A549 (cell line): ENCODE data around the gene POMC. TPM values are rescaled to one million over a fixed set of nuclear protein-coding genes. Genes with fewer than 3 reads are reported as not detected.
A peak's percentile ranks its signal among the peaks of the same experiment; 100 is the strongest.

Experiments used
- ATAC-seq, 2 experiments: fragments of 200-7000 bp in 1 of 2; fragments of >200 bp in 1 of 2; cut with Nextera tagmentation in 1 of 2; cut with Tn5 transposase in 1 of 2; 3 replicates each; pipeline versions ENCODE4 v1.8.0 to v1.9.1; 2018 to 2020; ENCODE audit warnings: mild to moderate bottlenecking in 1 of 2, moderate library complexity in 1 of 2
- CTCF ChIA-PET: fragments of 300-600 bp; sonication (Branson Sonifier 250); formaldehyde crosslinking; extraction: SDS; loops from one replicate; lab custom pipeline; 2021; ENCODE audit warnings: antibody characterized with exemption, inconsistent platforms; lab: Yijun Ruan, JAX
- POLR2A ChIA-PET: fragments of 350-600 bp; formaldehyde crosslinking; extraction: SDS; loops from one replicate; lab custom pipeline; 2021; ENCODE audit warnings: antibody characterized with exemption, inconsistent platforms; lab: Yijun Ruan, JAX
- DNase-seq, 2 experiments: peaks; one replicate each; pipeline versions ENCODE4 v3.0.0 to v3.0.0-alpha.2; 2011 to 2016; ENCODE audit warnings: low read depth in 1 of 2, low spot score in 1 of 2
- FAIRE-seq: peaks from 2 replicates; lab custom pipeline; 2011; peaks lifted over from hg19 to GRCh38; lab: Jason Lieb, UNC
- H3K27ac ChIP-seq, 2 experiments: fragments of >200 bp; sonication (Bioruptor Twin); formaldehyde crosslinking; 3 replicates each; pipeline ENCODE4 v1.5.1; 2016 to 2017
- H3K4me1 ChIP-seq: fragments of >200 bp; sonication (Bioruptor Twin); formaldehyde crosslinking; 3 replicates; pipeline ENCODE4 v1.6.1; 2016
- H3K4me2 ChIP-seq: fragments of >200 bp; sonication (Bioruptor Twin); formaldehyde crosslinking; 3 replicates; pipeline ENCODE4 v1.6.1; 2016
- H3K4me3 ChIP-seq: fragments of >200 bp; sonication (Bioruptor Twin); formaldehyde crosslinking; 3 replicates; pipeline ENCODE4 v1.5.1; 2016
- H3K9me3 ChIP-seq: fragments of >200 bp; sonication (Bioruptor Twin); formaldehyde crosslinking; 3 replicates; pipeline ENCODE4 v1.6.1; 2016
- ATOH8 ChIP-seq: fragments of 250-450 bp; sonication (Bioruptor Pico); IDR thresholded peaks from 2 replicates; pipeline ENCODE4 v1.5.0; 2020; ENCODE audit warnings: low read depth, mild to moderate bottlenecking, moderate library complexity
- EHMT2 ChIP-seq: fragments of 200-600 bp; sonication (generic); IDR thresholded peaks from 2 replicates; pipeline ENCODE4 v1.6.1; 2016; ENCODE audit warnings: antibody characterized with exemption, low read depth, mild to moderate bottlenecking, moderate library complexity
- EP300 ChIP-seq, 2 experiments: fragments of >200 bp; sonication (Bioruptor Twin); formaldehyde crosslinking; IDR thresholded peaks; 2 replicates in 1 of 2; 3 replicates in 1 of 2; pipeline ENCODE4 v1.6.1; 2016 to 2017
- FOSL2 ChIP-seq, 2 experiments: fragments of 450-650 bp in 1 of 2; fragments of >200 bp in 1 of 2; sonication (Bioruptor Twin) in 1 of 2; formaldehyde crosslinking; IDR thresholded peaks; 2 replicates each; pipeline versions ENCODE4 v1.5.0 to v1.6.1; 2016 to 2020; ENCODE audit warnings: mild to moderate bottlenecking in 1 of 2, moderate library complexity in 1 of 2
- HDAC2 ChIP-seq: fragments of 200-600 bp; sonication (generic); IDR thresholded peaks from 2 replicates; pipeline ENCODE4 v1.6.1; 2016
- HOXA7 ChIP-seq: fragments of 250-450 bp; sonication (Bioruptor Pico); IDR thresholded peaks from 2 replicates; pipeline ENCODE4 v1.5.0; 2020; ENCODE audit warnings: mild to moderate bottlenecking, moderate library complexity
- HOXB5 ChIP-seq: fragments of 250-450 bp; sonication (Bioruptor Pico); IDR thresholded peaks from 2 replicates; pipeline ENCODE4 v1.5.0; 2020; ENCODE audit warnings: mild to moderate bottlenecking, moderate library complexity
- JUN ChIP-seq, 2 experiments: fragments of >200 bp; sonication (Bioruptor Twin); formaldehyde crosslinking; IDR thresholded peaks; 2 replicates in 1 of 2; 3 replicates in 1 of 2; pipeline ENCODE4 v1.6.1; 2016 to 2017
- NPAS2 ChIP-seq: fragments of 250-450 bp; sonication (Bioruptor Pico); IDR thresholded peaks from 2 replicates; pipeline ENCODE4 v1.8.0; 2022; ENCODE audit warnings: mild to moderate bottlenecking, moderate library complexity, borderline replicate concordance
- PHF8 ChIP-seq: fragments of 200-600 bp; sonication (generic); IDR thresholded peaks from 2 replicates; pipeline ENCODE4 v1.6.1; 2016; ENCODE audit warnings: low read depth, mild to moderate bottlenecking, antibody characterized with exemption, moderate library complexity, borderline replicate concordance
- POLR2A ChIP-seq: IDR thresholded peaks from 2 replicates; pipeline ENCODE4 v1.6.1; 2012; ENCODE audit warnings: mild to moderate bottlenecking, low read length
- RAD21 ChIP-seq, 2 experiments: fragments of >200 bp in 1 of 2; sonication (Bioruptor Twin) in 1 of 2; formaldehyde crosslinking in 1 of 2; IDR thresholded peaks in 1 of 2; conservative IDR thresholded peaks in 1 of 2; 2 replicates in 1 of 2; 3 replicates in 1 of 2; pipeline ENCODE4 v1.6.1; 2012 to 2018; ENCODE audit warnings: inconsistent platforms in 1 of 2
- RFX5 ChIP-seq: fragments of 450-650 bp; IDR thresholded peaks from 2 replicates; pipeline ENCODE4 v1.7.1; 2014; ENCODE audit warnings: antibody characterized with exemption, mild to moderate bottlenecking, moderate library complexity
- RNF2 ChIP-seq: fragments of 200-600 bp; sonication (generic); IDR thresholded peaks from 2 replicates; pipeline ENCODE4 v1.6.1; 2016; ENCODE audit warnings: low read depth, mild to moderate bottlenecking, antibody characterized with exemption, moderate library complexity, borderline replicate concordance
- SMC3 ChIP-seq: fragments of >200 bp; sonication (Bioruptor Twin); formaldehyde crosslinking; IDR thresholded peaks from 3 replicates; pipeline ENCODE4 v1.6.1; 2018; ENCODE audit warnings: inconsistent platforms
- TFCP2L1 ChIP-seq: fragments of 250-450 bp; sonication (Bioruptor Pico); IDR thresholded peaks from 2 replicates; pipeline ENCODE4 v1.5.0; 2021; ENCODE audit warnings: mild to moderate bottlenecking
- TP53 ChIP-seq: fragments of 250-450 bp; sonication (Bioruptor Pico); IDR thresholded peaks from 2 replicates; pipeline ENCODE4 v1.5.0; 2021; ENCODE audit warnings: mild to moderate bottlenecking, moderate library complexity
- ZC3H11A ChIP-seq: fragments of 450-650 bp; IDR thresholded peaks from 2 replicates; pipeline ENCODE4 v1.6.1; 2014; ENCODE audit warnings: antibody characterized with exemption, mild to moderate bottlenecking
- ZFP36 ChIP-seq: fragments of 450-650 bp; IDR thresholded peaks from 2 replicates; pipeline ENCODE4 v1.6.1; 2014; ENCODE audit warnings: borderline replicate concordance; ENCODE audit not compliant: partially characterized antibody
- ZNF302 ChIP-seq: fragments of 250-450 bp; sonication (Bioruptor Pico); IDR thresholded peaks from 2 replicates; pipeline ENCODE4 v1.9.0; 2021; ENCODE audit warnings: inconsistent platforms, mild to moderate bottlenecking, moderate library complexity
- ZSCAN20 ChIP-seq: fragments of 250-450 bp; sonication (Bioruptor Pico); IDR thresholded peaks from 2 replicates; pipeline ENCODE4 v1.8.0; 2022; ENCODE audit warnings: mild to moderate bottlenecking, moderate library complexity
- WGBS: methylation state at CpG from one replicate; pipeline ENCODE4 v1.1.6; 2017; ENCODE audit errors: missing lambda C conversion rate; 5-methylcytosine and 5-hydroxymethylcytosine counted together
- polyA plus RNA-seq, 4 experiments: library from polyadenylated mRNA; depleted of rRNA in 3 of 4; stranded (reverse); fragments of >200 nt; fragmentation: RNase III in 1 of 4; extraction: RNeasy Plus Mini Kit Qiagen cat#74134 plus additional on column Dnase treatment in 1 of 4; gene quantifications; 2 replicates in 3 of 4; 3 replicates in 1 of 4; pipeline ENCODE4 v1.2.3, GENCODE V29; 2011 to 2017
- TF ChIP-seq, protein P1 (sequence below): IDR thresholded peaks from 2 replicates; pipeline ENCODE4 v1.6.1; 2012; ENCODE audit warnings: low read depth, borderline replicate concordance
- TF ChIP-seq, protein P2 (sequence below): fragments of 250-450 bp; sonication (Bioruptor Pico); IDR thresholded peaks from 2 replicates; pipeline ENCODE4 v1.5.0; 2021; ENCODE audit warnings: mild to moderate bottlenecking, moderate library complexity, borderline replicate concordance

POMC gene
- polyA plus RNA-seq, 2 of the 4 experiments (the other 2 are of a cell fraction), result not detected

GRCh38 chr2:25131253-25131566, 37.2 kb downstream of the POMC start:
- ChIA-PET POLR2A (no interaction called here), CTCF (interaction anchor here (1.5 to 16.4 kb wide), 9 partner anchors 9 to 304 kb away, joined by 4 to 375 read pairs (median 23); no protein-coding TSS in a partner anchor)
- WGBS, result 90% methylated on average over 14 of the region's 24 CpGs
- DNase-seq, result no peak
- peaks cover 4% of the 10 kb centered on the region; the same call in 2 of the 3 replicates for H3K4me1 ChIP-seq
- H3K27ac ChIP-seq, result no peak overlapping the region
- TF ChIP-seq EHMT2 (no peak), RFX5 (no peak), FOSL2 (IDR thresholded peaks at IDR 0.05) (no peak), FOSL2 (CRISPR knock-in tag; IDR thresholded peaks at IDR 0.05) (no peak), TP53 (CRISPR knock-in tag) (no peak), POLR2A (no peak), ZFP36 (no peak), SMC3 (no peak), ZNF302 (CRISPR knock-in tag) (no peak), ATOH8 (no peak), RNF2 (no peak), RAD21 (conservative IDR thresholded peaks at IDR 0.05 in 1 of 2, IDR thresholded peaks at IDR 0.05 in 1 of 2) (no peak), TFCP2L1 (CRISPR knock-in tag) (no peak), PHF8 (no peak), HOXA7 (CRISPR knock-in tag) (no peak), HOXB5 (CRISPR knock-in tag) (no peak)
- TF ChIP-seq, protein P1, sequence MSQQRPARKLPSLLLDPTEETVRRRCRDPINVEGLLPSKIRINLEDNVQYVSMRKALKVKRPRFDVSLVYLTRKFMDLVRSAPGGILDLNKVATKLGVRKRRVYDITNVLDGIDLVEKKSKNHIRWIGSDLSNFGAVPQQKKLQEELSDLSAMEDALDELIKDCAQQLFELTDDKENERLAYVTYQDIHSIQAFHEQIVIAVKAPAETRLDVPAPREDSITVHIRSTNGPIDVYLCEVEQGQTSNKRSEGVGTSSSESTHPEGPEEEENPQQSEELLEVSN, result no peak
- no peak overlapping the region for H3K4me3 ChIP-seq
- no peak overlapping the region for H3K4me2 ChIP-seq
- H3K9me3 ChIP-seq, result no peaks in the 10 kb centered on the region
- ATAC-seq, result no peak
- no peak for FAIRE-seq

GRCh38 chr2:25129901-25130520, 38.4 kb downstream of the POMC start:
- ATAC-seq, result peak in 1 of 2 experiments; percentile 20; a peak in 3 of 6 replicates
- TF ChIP-seq NPAS2 (CRISPR knock-in tag) (no peak), EHMT2 (no peak), JUN (IDR thresholded peaks at IDR 0.05) (no peak), ZC3H11A (no peak), SMC3 (no peak), HDAC2 (no peak), ZSCAN20 (CRISPR knock-in tag) (no peak), TFCP2L1 (CRISPR knock-in tag) (no peak), EP300 (IDR thresholded peaks at IDR 0.05) (no peak), FOSL2 (IDR thresholded peaks at IDR 0.05) (no peak), FOSL2 (CRISPR knock-in tag; IDR thresholded peaks at IDR 0.05) (no peak)
- TF ChIP-seq, protein P2, sequence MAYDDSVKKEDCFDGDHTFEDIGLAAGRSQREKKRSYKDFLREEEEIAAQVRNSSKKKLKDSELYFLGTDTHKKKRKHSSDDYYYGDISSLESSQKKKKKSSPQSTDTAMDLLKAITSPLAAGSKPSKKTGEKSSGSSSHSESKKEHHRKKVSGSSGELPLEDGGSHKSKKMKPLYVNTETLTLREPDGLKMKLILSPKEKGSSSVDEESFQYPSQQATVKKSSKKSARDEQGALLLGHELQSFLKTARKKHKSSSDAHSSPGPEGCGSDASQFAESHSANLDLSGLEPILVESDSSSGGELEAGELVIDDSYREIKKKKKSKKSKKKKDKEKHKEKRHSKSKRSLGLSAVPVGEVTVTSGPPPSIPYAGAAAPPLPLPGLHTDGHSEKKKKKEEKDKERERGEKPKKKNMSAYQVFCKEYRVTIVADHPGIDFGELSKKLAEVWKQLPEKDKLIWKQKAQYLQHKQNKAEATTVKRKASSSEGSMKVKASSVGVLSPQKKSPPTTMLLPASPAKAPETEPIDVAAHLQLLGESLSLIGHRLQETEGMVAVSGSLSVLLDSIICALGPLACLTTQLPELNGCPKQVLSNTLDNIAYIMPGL (CRISPR knock-in tag), result no peak
- POLR2A ChIA-PET, result interaction anchor here (0.6 to 1.5 kb wide), 7 partner anchors 16 to 157 kb away, joined by 3 to 14 read pairs (median 4); partner anchors contain the start of gene EFR3B

More at GRCh38 chr2:25129901-25130520, 38.4 kb downstream of the POMC start:
- Histone ChIP-seq H3K4me1 (peaks cover 4% of the 10 kb centered on the region; the same call in 2 of the 3 replicates), H3K27ac (no peak overlapping the region), H3K4me3 (no peak overlapping the region), H3K9me3 (no peaks in the 10 kb centered on the region), H3K4me2 (no peak overlapping the region)
- DNase-seq (no peak), FAIRE-seq (no peak)
- 79% methylated on average over 15 of the region's 15 CpGs for WGBS
- CTCF ChIA-PET, result interaction anchor here (0.6 to 16.4 kb wide), 34 partner anchors 11 to 1507 kb away, joined by 3 to 375 read pairs (median 5); partner anchors contain the start of gene EFR3B
